Activated CD4-positive, alpha-beta T cell treated with anti-CD3 and anti-CD28 coated beads, Interleukin-2, amount 50 U/mL, for 48 hours (primary cell): ENCODE data around the gene EVL.

Source experiments
- DNase-seq, 2 experiments: peaks; one replicate each; pipeline ENCODE4 v3.0.0-alpha.2; 2020

The EVL gene

DNA sequence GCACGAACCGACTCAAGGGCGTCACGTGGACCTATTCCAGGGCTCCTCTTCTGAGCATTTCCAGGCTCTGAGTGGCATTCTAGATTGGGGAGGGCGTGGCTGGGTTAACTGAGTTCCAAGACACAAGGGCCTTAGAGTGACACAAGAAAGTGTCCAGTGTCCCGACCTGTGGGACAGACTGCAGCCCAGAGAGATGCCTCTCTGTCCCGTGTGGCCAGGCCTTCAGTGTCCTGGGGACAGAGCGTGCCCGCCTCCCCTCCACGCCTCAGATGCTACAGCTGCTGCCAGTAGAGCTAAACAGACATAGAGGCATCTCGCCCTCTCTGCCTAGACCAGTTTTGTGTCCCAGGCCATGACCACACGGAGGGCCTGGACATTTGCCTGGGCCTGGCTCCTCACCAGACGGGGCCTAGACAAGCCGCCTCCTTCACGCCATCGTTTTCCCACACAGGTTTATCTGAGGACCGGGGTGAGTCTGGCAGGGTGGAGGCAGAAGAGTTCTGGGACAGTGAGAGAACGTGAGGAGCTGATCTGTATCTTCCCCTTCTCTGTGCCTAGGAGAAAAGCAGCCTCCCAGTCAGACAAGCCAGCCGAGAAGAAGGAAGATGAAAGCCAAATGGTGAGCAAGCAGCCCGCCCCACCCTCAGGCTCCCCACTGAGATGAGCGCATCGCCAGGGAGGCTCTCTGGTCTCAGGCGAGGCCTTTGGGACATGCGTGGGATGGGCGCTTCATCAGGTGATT, 67.1 kb downstream of the EVL start:
- no peak for DNase-seq

DNA sequence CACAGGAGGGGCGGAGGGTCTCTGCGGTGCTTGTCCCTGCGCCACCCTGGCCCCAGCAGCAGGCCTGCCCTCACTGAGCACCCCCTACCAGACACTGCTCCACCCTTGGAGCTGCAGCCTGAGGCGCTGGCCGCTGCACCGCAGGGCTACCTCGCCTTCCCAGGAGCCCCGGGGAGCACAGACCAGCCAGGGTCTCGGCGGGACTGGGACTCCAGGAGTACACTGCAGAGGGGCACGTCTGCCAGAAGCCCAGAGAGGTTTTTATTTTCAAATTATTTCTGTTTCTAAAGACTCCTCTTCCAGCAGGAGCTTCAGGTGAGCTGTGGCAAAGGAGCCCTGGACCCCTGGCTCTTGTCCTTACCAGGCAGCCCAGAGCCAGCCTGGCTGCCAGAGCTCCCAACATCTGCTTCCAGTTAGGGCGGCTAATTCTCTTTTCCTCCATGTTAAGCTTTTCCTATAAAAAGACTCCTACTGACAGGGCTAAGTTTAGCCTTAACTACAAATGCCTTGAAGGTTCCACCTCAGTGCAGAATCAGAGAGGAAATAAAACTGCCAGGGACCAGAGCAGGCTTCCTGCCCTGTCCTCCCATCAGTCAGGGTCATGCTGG, 67.8 kb downstream of the EVL start:
- no peak for DNase-seq

DNA sequence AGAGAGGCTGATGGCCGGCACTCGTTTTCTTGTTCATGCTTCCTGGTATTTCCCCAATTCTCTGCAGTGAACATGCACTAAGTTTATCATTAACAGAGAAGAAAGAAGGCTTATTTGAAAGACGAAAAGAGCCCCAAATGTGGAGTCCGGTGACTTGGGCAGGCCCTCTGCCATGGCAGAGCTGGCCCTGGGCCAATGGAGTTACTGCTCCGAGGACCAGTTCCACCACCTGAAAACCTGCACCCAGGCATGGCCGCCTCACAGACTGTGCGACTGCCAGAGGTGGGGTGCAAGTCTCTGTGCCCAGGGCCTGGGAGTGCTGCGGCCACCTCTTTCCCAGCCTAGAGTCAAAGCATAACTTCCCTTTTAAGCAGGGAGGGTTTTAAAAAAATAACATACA, 69.4 kb downstream of the EVL start:
- no peak for DNase-seq

DNA sequence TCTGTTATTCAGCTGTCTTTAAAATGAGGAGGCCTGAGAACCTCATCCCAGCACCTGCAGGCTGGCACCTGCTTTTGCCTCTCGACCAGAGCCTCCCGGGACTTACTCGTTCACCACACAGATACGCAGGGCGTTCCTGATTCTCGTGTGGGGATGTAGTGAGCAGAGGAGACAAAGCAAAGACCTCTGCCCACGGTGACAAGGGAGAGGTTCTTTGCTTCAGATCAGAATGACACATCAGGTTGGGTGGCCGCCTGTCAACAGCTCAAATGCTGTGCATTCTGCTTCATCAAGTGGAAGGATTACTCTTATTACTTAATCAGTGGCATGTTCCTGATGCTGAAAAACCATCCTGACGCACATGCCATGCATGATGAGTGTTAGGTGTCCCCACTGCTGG, 69.9 kb downstream of the EVL start:
- DNase-seq: no peak

DNA sequence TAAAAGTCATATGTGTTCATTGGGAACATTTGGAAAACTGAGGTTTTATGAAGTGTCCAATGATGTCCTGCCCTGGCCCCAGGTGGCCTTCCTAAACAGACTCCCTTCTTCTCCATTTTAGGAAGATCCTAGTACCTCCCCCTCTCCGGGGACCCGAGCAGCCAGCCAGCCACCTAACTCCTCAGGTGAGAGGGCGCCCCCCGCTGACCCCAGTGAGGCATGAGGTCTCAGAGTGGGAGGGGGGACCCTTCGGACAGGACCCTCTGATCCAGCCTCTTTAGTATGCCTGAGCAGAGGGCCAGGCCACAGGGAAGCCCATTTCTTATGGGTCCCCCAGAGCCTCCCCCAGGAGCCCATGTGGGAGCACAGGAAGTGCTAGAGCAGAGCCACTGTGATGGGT, 70.6 kb downstream of the EVL start:
- DNase-seq: no peak

DNA sequence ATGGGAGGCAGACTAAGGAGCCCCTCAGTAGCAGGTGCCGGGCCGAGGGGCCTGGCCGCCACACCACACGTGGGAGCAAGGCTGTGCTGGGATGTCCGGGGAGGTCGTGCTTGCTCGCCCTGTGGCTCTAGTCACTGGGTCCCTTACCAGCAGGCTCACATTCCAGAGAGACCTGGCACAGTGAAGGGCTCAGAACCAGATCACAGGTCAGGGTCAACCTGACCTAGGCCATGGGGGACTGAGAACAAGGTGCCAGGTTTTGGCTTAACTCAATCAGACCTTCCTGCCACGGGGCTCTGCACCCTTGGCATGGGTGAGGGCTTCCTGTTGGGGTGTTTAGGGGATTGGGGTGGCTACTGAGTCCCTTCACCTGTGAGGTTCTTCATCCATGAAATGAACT, 72.0 kb downstream of the EVL start:
- no peak for DNase-seq

DNA sequence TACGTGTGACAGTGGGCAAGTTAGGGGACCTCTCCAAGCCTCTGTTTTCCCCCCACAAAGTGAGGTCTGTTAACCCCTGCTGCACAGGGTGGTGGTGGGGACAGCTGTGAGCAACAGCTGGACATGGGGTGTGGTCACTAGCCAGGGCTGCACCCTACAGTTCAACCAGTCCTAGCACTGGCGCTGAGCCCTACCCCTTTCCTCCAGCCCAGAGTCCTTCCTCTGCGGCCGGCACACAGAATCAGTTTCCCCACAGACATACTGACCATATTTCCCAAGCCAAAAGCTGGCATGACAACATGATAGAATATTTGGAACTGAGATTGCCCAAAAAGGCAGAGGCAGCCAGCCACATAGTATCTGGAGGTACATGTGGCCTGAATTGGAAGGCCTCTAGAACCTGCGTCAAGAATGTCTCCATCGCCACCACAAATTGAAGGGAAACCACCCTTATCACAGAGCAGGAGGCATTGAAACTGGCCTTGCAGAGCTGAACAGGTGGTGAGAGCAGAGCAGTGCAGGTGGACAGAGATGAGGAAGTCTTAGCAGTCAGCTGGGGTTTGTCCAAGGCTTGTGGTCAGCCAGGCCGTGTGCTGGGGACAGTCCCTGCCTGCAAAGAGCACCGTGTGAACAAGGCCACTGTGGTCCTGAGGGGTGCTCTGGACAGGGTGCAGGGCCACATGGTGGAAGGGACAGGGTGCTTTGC, 73.0 kb downstream of the EVL start:
- no peak for DNase-seq

DNA sequence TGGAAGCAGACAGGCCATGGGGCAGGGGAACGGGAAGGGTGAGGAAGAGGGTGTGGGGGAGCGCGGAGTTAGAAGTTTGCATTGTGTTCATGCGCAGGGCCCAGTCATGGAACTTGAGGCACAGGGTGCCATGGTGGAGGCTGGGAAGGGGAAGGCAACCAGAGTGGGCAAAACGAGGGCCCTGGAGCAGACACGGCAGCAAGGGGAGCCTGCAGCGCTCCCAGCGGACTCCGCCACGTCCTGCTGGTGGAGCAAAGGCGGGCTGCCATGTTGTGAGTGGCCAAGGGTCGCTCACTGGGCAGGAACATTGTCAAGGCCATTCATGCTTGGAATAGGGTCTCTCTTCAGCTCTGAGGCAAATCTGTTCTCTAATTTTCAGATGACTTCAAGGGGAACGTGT, 73.7 kb downstream of the EVL start:
- DNase-seq: no peak

DNA sequence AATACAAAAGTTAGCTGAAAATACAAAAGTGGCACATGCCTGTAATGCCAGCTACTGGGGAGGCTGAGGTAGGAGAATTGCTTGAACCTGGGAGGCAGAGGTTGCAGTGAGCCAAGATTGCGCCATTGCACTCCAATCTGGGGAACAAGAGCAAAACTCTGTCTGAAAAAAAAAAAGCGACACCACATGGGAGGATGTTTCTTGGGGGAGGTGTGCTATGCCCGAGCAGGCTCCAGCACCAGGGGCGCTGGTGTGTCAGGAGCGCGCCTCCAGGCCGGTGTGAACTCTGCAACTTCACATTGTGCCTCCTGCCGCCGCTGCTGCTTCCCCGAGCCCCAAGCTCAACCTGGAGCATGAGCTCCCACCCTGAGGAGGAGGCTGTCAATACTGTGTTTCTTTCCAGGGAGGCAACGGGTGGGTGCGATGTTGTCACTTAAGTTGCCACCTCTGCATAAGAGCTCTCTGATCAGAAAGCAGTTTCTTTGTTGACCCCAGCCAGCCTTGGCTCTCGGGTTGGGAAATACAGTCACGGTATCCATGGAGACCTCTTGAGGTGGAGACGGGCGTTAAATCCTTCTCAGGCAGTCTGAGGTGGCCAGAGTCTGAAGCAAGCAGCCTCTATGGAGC, 75.3 kb downstream of the EVL start:
- DNase-seq: no peak

DNA sequence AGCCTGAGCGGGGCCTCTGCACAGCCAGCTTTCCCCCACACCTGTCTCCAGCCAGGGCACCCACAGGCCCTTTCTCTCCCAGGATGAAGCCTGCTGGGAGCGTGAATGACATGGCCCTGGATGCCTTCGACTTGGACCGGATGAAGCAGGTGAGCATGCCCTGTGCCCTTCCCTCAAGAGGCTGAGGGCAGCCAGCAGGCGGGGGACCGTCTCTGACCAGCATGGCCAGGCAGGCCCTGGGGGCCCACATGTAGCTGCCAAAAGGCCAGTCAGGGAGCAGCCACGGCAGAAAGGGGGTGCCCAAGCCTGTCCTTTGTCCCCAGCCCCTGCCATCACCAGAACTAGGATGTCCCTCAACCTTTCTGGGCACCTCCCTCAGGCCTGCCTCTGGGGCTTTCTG, 75.9 kb downstream of the EVL start:
- no peak for DNase-seq

DNA sequence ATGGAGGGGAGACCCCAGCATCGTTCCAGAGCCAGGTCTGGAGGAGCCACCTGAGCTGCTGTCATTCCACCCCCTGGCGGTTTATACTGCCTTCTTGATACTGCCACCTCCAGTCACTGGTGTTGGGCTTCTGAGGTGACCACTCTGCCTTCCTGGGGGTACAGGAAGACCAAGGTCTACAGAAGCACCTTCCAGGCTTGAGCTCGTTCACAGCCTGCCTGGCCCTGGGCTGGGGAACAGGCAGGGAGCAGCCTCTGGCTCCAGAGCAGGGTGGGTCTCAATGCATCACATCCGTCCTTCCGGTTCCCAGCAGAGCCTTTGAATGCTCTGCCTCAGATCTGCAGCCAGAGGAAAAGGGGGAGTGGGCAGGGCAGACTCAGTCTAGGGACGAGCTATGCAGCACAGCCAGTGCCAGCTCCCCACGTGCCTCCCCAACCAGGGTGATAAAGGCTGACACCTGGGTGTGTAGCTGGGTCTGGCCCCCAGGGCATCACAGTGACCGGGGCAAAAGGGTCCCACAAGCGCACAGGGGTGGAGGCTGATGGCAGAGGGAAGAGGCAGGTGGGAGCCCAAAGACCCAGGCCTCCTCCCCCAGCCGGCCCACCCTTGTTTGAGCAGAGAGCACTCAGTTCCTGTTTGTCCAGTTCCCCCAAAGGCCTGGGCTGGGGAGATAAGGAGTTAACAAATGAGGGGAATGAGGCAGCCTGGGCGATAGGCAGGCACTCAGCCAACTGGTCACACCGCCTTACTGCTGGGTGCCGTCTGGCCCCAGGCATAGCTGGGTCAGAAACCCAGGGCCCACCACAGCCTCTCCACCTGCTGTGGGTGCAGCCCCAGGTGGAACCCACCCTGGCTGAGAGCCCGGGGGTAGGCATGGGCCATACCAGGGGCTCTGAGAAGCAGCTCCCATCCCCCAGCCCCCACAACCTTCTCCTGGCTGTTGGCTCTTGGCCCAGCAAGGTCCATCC, 77.1 kb downstream of the EVL start:
- DNase-seq: no peak

DNA sequence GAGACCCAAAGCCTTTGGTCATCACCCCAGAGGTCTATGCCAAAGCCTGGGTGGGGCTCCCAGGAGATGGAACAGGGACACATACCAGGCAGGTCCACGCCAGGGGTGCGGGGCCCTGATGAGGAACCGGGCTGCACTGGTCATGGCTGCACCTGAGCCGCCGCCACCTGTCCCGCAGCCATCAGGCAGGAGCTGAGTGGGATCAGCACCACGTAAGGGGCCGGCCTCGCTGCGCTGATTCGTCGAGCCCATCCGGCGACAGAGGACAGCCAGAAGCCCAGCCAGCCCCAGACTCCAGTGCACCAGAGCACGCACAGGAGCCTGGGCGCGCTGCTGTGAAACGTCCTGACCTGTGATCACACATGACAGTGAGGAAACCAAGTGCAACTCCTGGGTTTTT, 78.3 kb downstream of the EVL start:
- DNase-seq: no peak

DNA sequence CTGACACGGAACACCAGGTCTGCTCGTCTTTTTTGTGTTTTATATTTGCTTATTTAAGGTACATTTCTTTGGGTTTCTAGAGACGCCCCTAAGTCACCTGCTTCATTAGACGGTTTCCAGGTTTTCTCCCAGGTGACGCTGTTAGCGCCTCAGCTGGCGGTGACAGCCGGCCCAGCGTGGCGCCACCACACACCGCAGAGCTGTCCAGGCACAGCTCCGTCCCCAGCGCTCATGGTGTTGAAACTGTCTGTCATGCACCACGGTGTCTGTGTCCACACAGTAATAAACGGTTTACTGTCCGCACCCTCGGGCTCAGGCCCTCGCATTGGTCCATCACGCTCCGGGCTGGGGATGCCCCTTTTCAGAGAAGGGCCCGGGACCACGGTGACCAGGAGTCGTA, 78.7 kb downstream of the EVL start:
- no peak for DNase-seq

DNA sequence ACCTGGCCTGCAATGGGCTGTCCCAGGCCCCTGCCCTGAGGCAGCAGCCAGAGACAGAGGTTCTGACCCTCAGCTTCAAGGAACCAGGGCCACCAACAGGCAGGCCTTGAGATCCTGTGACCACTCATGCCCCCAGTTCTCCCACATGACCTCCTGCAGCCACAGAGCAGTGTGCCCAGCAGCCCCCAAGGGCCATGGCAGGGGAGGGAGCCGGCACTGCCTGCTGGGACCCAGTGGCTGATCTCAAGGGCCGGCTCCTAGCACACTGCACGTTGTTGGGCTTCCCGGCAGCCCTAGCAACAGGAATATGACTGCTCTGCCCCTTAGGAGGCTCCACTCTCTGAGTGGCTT, 79.4 kb downstream of the EVL start:
- DNase-seq: no peak

DNA sequence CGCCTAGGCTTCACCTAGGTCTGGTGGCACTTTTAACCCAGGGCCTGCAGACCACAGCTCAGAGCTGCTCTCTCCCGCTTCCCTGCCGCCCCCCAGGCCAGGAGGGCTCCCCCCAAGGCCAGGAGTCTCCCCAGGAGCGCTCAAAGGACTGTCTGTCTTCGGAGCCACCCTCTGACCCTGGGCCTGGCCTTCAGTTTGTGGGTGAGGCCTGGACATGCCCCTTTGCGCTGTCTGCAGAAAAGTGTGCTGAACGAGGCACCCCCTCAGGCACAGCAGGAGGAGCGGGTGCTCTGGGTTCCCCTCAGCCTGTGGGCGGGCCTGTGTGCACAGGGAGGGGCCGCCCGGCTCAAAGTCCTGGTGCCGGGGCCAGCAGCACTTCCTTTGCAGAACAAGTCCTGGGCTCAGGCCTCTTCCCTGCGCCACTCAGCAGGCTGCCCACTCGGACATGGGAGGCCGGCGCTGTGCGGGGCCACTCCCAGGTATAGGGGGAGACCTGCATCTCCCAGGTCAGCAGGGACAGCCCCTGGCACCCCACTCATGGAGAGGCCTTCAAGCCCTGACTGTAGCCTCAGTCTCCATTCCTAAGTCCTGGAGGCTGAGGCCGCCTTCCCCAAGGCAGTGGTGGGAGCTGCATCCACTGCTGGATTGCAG, 79.9 kb downstream of the EVL start:
- no peak for DNase-seq

DNA sequence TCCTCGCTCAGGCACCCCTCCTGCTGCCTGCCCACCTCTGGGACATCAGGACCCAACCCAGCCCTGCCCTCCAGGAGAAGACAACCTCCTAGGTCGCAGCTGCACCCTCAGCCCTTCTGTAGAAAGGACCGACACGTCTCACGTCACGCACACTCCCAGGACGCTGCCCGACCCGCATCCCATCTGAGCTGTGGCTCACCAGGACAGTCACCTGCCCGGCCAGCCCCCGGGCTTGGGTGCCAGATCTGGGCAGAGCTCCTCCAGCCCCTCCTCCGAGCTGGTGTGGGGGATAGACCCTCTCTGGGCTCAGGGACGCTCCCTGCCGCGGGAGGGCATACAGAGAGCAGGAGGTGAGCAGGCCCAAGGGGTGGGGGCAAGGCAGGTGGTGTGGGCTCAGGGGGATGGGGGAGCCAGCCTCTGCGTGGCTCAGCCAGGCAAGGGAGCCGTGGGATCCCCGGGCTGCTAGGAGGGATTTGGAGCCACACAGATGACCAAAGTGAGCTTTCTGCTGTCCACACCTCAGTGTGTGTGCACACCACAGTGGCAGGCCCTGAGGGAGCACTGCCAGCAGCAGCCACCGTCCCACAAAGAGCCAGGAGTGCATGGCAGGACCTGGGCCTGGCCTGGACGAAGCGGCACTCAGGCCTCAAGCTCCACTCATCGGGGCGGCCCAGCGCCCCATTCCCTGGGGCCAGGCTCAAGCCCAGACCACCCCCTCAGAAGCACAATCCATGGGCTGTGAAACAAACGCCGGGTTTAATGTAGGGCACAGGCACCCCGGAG, 80.7 kb downstream of the EVL start:
- DNase-seq: no peak

DNA sequence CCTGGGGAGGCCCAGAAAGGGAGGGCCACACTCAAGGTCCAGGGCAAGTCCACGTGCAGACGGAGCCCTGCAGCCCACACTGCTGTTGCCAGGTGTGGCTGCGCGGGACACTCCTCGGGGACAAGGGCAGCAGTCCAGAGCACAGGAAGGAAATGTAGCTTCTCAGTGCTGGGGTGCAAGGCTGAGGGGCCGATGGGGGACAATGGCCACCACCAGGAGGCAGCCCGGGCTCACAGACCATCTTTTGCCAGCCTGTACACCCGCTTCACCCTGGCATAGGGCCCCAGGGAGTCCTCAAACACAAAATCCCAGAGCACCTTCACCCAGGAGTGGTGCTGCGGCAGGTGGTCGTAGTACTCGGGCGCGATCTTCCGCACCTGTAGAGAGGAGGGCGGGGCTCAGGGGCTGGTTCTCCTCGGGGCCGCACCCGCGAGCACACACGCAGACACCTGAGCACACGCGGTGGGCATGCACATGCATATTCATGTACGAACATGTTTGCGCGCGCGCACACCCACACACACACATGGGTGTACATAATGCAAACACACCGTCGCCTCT, 81.4 kb downstream of the EVL start:
- DNase-seq: no peak

DNA sequence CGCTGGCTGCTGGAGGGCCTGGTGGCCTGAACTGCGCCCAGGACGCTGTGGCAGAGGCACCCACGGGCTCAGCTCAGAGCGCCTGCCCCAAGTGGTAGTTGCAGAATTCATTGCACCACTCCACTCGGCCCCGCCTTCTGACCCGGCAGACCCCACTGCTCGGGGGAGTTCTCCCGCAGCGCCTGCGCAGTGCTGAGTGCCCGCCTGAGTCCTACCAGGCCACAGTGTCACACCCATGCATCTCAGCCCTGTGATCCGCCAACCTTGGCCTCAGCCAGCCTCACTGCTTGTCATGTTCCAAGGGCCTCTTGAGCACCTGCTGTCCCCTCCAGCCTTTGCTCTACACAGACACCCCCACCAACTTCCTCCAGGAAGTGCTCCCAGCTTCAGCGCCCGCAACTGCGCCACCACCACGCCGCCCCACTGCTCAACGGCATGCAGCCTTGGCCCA, 82.0 kb downstream of the EVL start:
- DNase-seq: peak; percentile 49 to 50

DNA sequence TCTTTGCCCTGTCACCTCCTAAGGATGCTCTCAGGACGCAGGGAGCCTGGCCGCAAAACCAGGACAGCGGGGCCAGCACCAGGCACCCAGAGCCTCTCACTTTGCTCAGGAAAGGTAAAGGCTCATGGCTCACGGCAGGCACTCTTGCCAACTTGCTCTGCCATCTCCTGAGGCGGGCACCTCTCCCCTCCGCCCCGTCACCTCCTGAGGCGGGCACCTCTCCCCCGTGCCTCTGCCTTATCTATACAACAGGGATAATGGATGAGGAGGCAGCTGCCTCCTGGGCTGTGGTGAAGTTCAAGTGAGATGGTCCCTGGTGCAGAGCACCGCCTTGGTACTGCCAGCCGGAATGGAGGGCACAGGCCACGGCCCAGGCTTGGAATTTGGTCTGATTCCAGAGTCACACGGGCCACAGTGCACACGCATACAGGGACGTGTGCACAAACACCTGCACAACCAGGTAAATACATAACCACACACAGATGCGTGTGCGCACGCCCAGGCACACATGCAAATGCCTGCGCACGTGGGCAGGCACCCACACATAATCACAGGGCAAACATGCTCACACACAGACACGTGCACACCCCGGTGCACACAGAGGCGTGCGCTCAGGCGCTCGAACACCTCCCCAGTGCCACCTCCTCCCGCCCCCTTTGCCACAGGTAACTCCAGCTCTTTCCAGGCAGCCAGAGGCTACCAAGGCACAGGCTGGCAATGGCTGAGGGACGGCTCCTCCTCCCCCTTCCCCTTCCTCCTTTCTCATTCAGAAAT, 82.7 kb downstream of the EVL start:
- no peak for DNase-seq
